MM.1S (cell line): ENCODE results near the gene MICAL2.

Source experiments
- DNase-seq: peaks from one replicate; pipeline ENCODE4 v3.0.0-alpha.2; 2015
- H2AFZ ChIP-seq: fragments of 300-600 bp; sonication (generic); 2 replicates; pipeline ENCODE4 v1.6.0; 2016; ENCODE audit warnings: antibody characterized with exemption, low read length
- H3F3A ChIP-seq: fragments of 300-600 bp; sonication (generic); 2 replicates; pipeline ENCODE4 v1.6.1; 2016; ENCODE audit warnings: mild to moderate bottlenecking, antibody characterized with exemption, low read length, moderate library complexity, mixed read lengths; ENCODE audit not compliant: insufficient read depth
- H3K27ac ChIP-seq: fragments of 300-600 bp; sonication (generic); 2 replicates; pipeline ENCODE4 v1.5.1; 2016; ENCODE audit warnings: mild to moderate bottlenecking, low read length
- H3K27me3 ChIP-seq: fragments of 300-600 bp; sonication (generic); replicated peaks from 2 replicates; pipeline ENCODE4 v1.6.0; 2016; ENCODE audit warnings: low read length; ENCODE audit not compliant: insufficient read depth
- H3K36me3 ChIP-seq: fragments of 300-600 bp; sonication (generic); replicated peaks from 2 replicates; pipeline ENCODE4 v1.6.1; 2016; ENCODE audit warnings: mild to moderate bottlenecking, low read length, mixed read lengths; ENCODE audit not compliant: insufficient read depth
- H3K4me1 ChIP-seq: fragments of 300-600 bp; sonication (generic); 2 replicates; pipeline ENCODE4 v1.6.1; 2016; ENCODE audit warnings: low read length, mixed read lengths
- H3K4me2 ChIP-seq: fragments of 300-600 bp; sonication (generic); 2 replicates; pipeline ENCODE4 v1.6.0; 2016; ENCODE audit warnings: low read depth, low read length
- H3K4me3 ChIP-seq: fragments of 300-600 bp; sonication (generic); 2 replicates; pipeline ENCODE4 v1.5.1; 2016; ENCODE audit warnings: low read length, mixed read lengths
- H3K79me2 ChIP-seq: fragments of 300-600 bp; sonication (generic); 2 replicates; pipeline ENCODE4 v1.6.1; 2016; ENCODE audit warnings: mixed run types, low read length, mixed read lengths
- H3K9ac ChIP-seq: fragments of 300-600 bp; sonication (generic); 2 replicates; pipeline ENCODE4 v1.6.1; 2016; ENCODE audit warnings: low read length, mixed read lengths
- H3K9me2 ChIP-seq: fragments of 300-600 bp; sonication (generic); replicated peaks from 2 replicates; pipeline ENCODE4 v1.6.1; 2016; ENCODE audit warnings: mild to moderate bottlenecking, low read length, mixed read lengths; ENCODE audit not compliant: insufficient read depth
- H3K9me3 ChIP-seq: fragments of 300-600 bp; sonication (generic); replicated peaks from 2 replicates; pipeline ENCODE4 v1.6.1; 2016; ENCODE audit warnings: mild to moderate bottlenecking, low read length, mixed read lengths; ENCODE audit not compliant: insufficient read depth
- H4K20me1 ChIP-seq: fragments of 300-600 bp; sonication (generic); 2 replicates; pipeline ENCODE4 v1.6.1; 2016; ENCODE audit warnings: mild to moderate bottlenecking, low read length, moderate library complexity, mixed read lengths; ENCODE audit not compliant: insufficient read depth
- EZH2 ChIP-seq: fragments of 300-600 bp; sonication (generic); optimal IDR thresholded peaks from 2 replicates; pipeline ENCODE3; 2017; ENCODE audit warnings: low read depth, mild to moderate bottlenecking, antibody characterized with exemption, low read length, mixed read lengths
- EZH2phosphoT487 ChIP-seq: fragments of 300-600 bp; sonication (generic); IDR thresholded peaks from 2 replicates; pipeline ENCODE4 v1.6.1; 2018; ENCODE audit warnings: antibody characterized with exemption, low read length
- TF ChIP-seq, protein P1 (sequence below): fragments of 300-600 bp; sonication (generic); IDR thresholded peaks from 2 replicates; pipeline ENCODE4 v1.5.1; 2016; ENCODE audit warnings: antibody characterized with exemption, low read length, mixed read lengths

The MICAL2 gene

DNA sequence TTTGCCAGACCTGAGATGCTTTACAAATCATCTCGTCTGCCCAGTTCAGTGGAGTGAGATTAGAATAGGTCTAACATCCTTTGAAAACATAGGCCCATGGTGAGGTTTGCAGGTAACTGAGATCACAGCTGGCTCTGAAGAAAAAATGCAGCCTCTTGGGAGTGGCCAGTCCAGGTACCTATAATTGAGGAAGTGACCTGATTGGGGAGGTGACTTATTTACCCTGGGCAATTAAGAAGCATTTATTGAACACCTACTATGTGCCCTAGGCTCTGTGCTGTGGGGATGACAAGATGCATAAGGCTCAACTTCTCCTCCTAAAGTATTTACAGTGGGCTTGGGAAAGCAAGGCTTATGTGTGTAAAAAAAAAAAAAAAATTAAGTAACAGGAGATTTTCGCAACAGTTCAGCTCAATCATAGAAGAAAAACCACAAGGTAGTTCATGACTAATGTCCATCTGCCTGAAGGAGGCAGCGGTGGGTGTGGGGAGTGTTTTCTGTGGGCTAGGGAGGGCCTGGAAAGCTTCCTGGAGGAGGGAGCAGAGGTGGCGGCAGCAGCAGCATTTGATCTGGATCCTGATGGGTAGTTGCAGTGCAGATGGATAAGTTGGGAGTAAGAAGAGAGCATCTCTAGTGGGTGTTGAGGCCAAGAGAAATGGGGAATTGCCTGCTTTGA is 16.1 kb downstream of the MICAL2 start:
- Histone ChIP-seq H2AFZ (no peak overlapping the region), H3K4me2 (no peak overlapping the region), H3K36me3 (no peaks in the 10 kb centered on the region), H3K9ac (no peak overlapping the region), H3K4me3 (no peak overlapping the region), H3K4me1 (no peaks in the 10 kb centered on the region), H3F3A (no peaks in the 10 kb centered on the region), H3K27ac (no peak overlapping the region), H3K9me3 (no peaks in the 10 kb centered on the region), H4K20me1 (no peaks in the 10 kb centered on the region), H3K9me2 (no peaks in the 10 kb centered on the region), H3K79me2 (no peaks in the 10 kb centered on the region), H3K27me3 (no peaks in the 10 kb centered on the region)
- TF ChIP-seq, protein P1, sequence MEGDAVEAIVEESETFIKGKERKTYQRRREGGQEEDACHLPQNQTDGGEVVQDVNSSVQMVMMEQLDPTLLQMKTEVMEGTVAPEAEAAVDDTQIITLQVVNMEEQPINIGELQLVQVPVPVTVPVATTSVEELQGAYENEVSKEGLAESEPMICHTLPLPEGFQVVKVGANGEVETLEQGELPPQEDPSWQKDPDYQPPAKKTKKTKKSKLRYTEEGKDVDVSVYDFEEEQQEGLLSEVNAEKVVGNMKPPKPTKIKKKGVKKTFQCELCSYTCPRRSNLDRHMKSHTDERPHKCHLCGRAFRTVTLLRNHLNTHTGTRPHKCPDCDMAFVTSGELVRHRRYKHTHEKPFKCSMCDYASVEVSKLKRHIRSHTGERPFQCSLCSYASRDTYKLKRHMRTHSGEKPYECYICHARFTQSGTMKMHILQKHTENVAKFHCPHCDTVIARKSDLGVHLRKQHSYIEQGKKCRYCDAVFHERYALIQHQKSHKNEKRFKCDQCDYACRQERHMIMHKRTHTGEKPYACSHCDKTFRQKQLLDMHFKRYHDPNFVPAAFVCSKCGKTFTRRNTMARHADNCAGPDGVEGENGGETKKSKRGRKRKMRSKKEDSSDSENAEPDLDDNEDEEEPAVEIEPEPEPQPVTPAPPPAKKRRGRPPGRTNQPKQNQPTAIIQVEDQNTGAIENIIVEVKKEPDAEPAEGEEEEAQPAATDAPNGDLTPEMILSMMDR, result no peak
- DNase-seq, result no peak

DNA sequence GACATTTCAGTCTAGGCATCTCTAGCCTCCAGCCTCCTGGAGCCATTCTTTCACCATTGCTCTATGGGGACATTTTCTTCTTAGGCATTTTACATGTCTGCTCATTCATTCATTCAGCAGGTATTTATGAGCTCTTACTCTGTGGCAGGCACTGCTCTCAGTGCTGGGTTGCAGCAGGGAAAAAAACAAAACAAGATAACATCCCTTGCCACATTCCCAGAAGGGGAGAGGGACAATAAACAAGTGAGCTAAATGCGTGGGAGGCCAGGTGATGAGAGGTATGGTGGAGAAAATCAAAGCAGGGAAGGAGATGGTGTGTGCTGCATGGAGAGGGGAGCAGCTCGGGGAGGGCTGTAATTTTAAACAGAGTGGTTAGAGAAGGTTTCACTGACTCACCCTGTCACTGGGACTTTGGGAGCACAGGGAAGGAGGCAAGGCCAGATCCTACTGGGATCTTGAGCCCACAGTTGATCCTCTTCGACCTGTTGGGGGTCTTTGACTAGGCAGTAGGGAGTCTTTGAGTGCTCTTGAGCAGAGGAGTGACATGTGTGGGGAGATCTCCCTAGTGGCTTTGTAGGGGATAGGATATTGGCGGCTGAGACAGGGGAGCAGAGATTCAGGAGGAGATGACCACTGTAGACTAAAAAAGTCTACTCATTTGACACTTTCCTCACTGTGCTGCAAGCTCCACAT is 17.0 kb downstream of the MICAL2 start:
- Histone ChIP-seq H3F3A (no peaks in the 10 kb centered on the region), H3K4me1 (0 out of 2 replicates have a peak, but pooled peaks cover 3% of the 10 kb centered on the region), H3K9ac (no peak overlapping the region), H3K36me3 (no peaks in the 10 kb centered on the region), H4K20me1 (no peaks in the 10 kb centered on the region), H3K27ac (no peak overlapping the region), H2AFZ (no peak overlapping the region), H3K9me2 (no peaks in the 10 kb centered on the region), H3K4me2 (no peak overlapping the region), H3K9me3 (no peaks in the 10 kb centered on the region), H3K4me3 (no peak overlapping the region), H3K27me3 (no peaks in the 10 kb centered on the region), H3K79me2 (no peaks in the 10 kb centered on the region)
- DNase-seq, result no peak
- no peak for TF ChIP-seq EZH2
- TF ChIP-seq, protein P1, result no peak
- TF ChIP-seq EZH2phosphoT487, result no peak

DNA sequence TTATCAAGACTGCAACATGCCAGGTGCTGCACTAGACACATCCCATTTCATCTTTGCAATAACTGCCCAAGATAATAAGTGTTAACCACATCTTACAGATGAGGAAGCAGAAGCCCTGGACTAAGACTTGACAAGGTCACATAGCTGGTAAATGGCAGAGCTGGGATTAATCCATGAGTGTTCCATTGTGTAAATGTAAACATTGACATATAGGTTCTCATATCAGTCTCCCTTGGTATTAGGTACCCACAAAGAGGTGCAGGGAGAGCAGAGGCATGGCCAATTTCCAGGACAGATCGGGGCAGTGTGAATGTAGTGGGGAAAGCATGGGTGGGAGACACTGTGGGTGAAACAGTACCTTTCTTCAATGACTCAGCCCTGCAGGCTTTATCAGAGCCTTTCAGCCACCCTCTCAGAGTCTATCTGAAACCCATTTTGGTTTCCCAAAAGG is 17.9 kb downstream of the MICAL2 start:
- no peaks in the 10 kb centered on the region for H3K9me2 ChIP-seq
- no peaks in the 10 kb centered on the region for H3K79me2 ChIP-seq
- H3K4me2 ChIP-seq, result no peak overlapping the region
- H3K27ac ChIP-seq, result no peak overlapping the region
- TF ChIP-seq EZH2 (no peak), EZH2phosphoT487 (no peak)
- TF ChIP-seq, protein P1, result no peak
- no peaks in the 10 kb centered on the region for H3K27me3 ChIP-seq
- H3F3A ChIP-seq, result peaks cover 2% of the 10 kb centered on the region
- no peaks in the 10 kb centered on the region for H4K20me1 ChIP-seq
- no peak overlapping the region for H3K4me3 ChIP-seq
- H2AFZ ChIP-seq, result no peak overlapping the region
- H3K4me1 ChIP-seq, result peaks cover 11% of the 10 kb centered on the region
- H3K9me3 ChIP-seq, result no peaks in the 10 kb centered on the region
- H3K36me3 ChIP-seq, result no peaks in the 10 kb centered on the region
- no peak overlapping the region for H3K9ac ChIP-seq
- no peak for DNase-seq
